CD4-positive, alpha-beta T cell treated with Interleukin-1 beta for 1 hour (primary cell): ENCODE results near the gene CALB2.
A peak's percentile ranks its signal among the peaks of the same experiment; 100 is the strongest.
"Not testable (repeated sequence)": the region's sequence is repeated elsewhere in the genome, so short reads cannot be mapped to it uniquely, and the experiment has no call there.

ENCODE experiments used
- DNase-seq, 2 donors: peaks; one replicate each; pipeline ENCODE4 v3.0.0-alpha.2; 2020 to 2022

The CALB2 gene

GRCh38 chr16:71358464-71358998 is at the start of gene CALB2:
TSS of gene CALB2 (plus strand) at chr16:71358723. CDS start at chr16:71358793, 70 bp downstream.
- peak; percentile 32 to 53 for DNase-seq

DNA sequence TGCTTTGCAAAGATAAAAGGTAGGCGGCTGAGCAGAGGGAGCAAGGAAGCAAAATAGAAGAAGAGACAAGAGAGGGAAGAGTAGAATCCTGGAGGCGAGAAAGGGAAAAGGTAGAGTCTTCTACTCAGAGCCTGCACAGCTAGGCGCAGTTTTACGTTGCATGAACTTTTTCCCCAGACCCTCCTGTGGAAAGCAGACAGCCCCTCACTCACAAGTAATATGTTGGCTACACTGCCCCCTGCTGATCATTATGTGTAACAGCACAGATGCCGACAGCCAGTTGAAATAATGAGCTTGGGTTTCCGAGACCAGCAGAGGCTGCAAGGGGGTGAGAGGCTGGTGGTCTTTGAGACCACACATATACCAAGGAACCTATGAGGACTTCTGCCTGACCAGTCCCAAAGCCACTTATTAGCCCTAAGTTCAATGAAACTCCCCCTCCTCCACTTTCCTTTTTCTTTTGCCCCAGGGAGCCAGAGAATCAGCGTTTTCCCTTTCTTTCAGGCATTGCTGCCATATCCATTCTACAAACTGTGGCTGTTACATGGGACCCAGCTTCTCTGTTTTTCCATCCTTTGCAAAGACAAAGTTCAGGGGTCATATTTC is 46.9 kb upstream of the CALB2 start:
- DNase-seq: peak; percentile 4 to 34

- not testable (repeated sequence) for DNase-seq
These were observed 44.9 kb upstream of the CALB2 start for GRCh38 chr16:71313591-71313990.

DNA sequence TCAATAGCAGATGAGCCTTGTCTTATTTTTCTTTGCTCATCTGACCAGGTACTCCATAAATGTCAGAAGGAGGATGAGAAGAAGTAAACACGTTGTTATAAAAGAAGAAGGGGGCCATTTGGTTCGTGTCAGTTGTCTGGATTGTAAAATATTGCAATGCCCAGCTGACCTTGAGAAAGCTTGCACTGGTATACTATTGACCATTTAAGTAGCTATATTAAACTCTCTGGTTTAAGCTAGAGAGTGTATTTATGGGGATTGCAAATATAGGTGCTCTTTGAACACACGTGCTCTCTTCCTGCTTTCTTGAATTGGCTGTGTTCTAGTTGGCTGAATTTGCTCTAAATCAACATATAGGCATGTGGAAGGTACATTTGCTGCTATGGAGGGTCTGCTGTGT is 43.3 kb upstream of the CALB2 start:
- no peak for DNase-seq

- no peak for DNase-seq
These were observed 38.5 kb upstream of the CALB2 start for GRCh38 chr16:71319999-71320398.

DNA sequence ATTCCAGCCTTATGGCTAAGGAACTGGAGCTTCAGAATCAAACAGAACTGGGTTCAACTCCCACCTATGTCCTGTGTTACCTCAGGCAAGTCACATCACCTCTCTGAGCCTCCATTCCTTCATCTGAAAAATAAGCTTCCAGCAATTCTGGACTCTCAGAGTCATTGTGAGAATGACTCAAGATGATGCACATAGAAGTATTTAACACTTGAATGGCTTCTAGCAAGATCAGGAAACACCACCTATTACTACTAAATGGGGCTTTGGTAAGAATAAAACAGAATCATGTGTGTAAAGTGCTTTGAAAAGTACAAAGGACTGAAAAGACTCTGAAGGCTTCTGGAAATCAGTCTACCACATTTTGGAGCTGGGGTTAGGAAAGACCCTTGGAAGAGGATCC is 30.8 kb upstream of the CALB2 start:
- no peak for DNase-seq

DNA sequence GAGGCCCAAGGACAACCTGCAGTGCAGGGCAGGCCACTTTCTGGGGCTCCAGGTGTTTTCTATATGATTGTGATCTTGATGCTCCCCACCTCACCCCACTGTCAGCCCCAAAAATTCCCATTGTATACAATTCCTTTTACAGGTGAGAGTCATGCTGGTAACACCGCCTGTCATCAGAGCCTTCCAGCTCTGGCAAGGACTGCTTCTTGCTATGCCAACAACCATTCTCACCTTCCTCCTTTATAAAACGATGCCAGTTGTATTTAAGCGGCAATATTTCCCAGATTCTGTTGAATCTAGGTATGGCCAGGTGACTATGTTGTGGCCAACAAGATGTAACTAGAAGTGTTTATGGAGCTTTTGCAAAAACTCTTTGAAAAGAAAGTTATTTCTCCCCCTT is 30.4 kb upstream of the CALB2 start:
- DNase-seq: no peak

GRCh38 chr16:71337631-71338030 is 20.9 kb upstream of the CALB2 start:
- DNase-seq: no peak

DNA sequence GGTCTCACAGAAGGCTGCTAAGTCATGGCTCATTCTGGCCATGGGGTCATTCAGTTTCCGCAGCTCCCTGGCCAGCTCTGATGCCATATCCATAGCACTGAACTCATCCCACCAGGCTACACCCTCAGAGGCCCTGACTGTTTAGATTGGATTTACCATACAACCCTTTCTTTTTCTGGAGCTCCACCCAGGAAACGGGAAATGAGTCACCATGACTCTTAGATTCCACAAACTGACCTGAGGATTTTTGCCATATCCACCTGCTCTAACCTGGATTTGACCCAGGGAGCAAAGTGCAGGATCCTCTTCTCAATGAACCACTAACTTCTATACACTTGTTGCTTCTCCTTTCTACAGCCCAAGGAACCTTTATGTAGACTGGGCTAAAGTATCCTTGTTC is 20.3 kb upstream of the CALB2 start:
- DNase-seq: no peak

GRCh38 chr16:71338632-71339031 is 19.9 kb upstream of the CALB2 start:
- DNase-seq: no peak

DNA sequence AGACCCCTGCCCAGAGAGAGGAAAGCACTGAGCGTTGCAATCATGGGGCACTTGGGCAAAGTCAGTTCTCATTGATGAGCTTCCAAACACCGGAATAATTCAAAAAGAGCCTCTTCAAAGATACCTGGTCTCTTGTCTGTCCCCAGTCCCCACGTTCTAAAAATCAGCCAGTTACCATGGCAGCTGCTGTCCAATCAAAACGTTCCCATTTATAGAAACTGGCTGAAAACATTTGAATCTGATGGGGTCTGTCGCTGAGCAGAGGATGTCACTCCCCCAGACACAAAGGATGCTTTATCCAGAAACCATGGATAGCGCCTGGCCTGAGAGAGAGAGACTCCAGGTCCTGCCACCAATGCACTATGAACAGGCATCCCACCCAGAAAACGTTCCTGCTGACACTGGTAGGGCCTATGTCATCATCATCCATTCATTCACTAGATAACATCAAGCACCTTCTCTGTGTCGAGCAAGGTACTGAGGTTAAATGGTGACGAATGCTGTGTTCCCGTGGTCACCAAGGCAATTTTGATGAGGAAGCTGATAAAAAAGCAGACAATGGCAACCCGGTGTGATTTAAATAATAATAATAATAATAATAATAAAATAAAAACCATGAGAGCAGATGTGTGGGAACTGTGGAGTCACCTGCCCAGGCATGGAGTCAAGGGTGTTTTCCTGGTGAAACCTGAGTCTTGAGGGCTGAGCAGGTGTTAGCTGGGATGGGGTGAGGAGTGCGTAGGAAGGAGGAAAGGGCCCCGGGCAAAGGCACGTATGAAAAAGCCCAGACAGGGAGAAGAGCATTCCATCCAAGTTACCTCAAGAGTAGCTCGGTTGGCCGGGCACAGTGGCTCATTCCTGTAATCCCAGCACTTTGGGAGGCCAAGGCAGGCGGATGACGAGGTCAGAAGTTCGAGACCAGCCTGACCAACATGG is 19.0 kb upstream of the CALB2 start:
- DNase-seq: no peak

- no peak for DNase-seq
These were observed 18.1 kb upstream of the CALB2 start for GRCh38 chr16:71340406-71340805.

- DNase-seq: no peak
These were observed 16.6 kb upstream of the CALB2 start for GRCh38 chr16:71341881-71342280.

DNA sequence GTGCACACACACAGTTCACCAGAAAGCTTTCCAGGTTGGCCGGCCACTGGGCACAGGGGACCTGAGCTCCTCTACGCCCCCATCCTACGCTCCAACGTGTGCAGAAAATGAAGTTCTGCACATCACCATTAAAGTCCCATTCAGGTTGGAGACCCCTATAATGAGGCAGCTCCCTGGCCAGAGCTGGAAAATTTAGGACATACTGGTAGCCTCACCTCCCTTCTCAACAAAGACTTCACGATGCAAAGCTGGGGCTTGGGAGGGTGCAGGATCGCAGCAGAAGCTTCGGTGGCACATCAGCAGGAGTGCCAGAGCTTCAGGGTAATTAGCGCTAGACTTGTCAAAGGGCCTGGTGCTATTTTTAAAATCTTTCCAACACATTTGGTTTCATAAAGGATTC is 15.4 kb upstream of the CALB2 start:
- no peak for DNase-seq

DNA sequence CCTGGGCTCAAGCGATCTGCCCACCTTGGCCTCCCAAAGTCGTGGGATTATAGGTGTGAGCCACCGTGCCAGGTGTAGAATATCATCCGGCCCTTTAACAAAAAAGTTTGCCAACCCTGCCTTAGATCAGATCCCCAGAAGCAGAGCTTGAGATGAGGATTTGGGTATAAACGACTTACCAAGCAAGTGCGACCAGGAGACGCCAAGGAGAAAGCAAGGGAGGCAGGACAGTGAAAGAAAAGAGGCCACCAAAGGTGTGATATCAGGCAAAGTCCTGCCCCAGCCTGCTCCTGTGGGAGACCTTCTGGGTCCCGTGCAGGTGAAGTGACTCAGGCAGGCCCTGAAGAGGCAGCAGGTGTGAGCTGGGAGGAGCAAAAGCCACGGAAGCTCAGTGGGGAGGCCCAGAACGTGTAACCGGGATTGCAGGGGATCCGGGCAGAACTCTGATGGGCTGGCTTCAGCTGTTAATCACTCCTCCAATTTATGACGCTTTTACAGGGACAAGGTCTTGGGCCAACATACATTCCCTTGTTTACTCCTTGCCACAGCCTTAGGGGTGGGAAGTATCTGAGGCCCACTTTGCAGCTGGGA is 14.1 kb upstream of the CALB2 start:
- no peak for DNase-seq

DNA sequence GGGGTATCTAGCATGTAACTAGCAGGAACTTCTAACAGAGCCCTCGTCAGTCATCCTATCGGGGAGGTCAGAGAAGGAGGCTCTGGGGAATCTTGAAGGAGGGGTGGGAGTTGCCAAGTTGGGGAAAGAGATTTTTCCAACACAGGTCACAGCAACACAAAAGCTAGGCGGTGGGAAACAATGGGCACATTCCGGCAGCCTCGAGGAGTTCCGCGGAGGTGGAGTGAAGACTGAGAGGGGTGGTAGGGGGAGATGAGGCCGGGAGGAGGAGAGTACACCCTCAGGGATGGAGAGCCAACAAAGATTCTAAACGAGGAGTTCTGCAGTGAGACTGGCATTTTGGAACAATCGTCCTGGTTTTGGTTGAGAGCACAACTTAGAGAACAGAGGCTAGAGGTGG is 13.5 kb upstream of the CALB2 start:
- no peak for DNase-seq

DNA sequence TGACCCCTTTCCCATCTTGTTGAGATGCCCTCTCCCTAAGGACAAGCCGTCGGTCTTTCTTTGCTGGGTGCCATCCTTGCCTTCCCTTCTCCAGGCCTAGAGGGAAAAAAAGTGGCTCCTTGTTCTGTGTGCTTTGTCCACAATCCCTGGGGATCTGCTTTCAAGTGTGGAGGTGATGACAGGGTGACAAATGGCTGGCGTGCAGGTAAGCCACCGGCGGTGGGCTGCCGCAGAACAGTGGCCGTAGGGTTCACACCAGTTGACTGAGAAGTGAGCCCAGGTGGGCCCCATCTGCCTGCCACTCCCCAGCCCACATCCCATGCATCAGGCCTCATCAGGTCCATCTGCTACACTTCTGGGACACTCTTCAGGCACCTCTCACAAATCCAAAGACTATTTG is 11.4 kb upstream of the CALB2 start:
- no peak for DNase-seq

DNA sequence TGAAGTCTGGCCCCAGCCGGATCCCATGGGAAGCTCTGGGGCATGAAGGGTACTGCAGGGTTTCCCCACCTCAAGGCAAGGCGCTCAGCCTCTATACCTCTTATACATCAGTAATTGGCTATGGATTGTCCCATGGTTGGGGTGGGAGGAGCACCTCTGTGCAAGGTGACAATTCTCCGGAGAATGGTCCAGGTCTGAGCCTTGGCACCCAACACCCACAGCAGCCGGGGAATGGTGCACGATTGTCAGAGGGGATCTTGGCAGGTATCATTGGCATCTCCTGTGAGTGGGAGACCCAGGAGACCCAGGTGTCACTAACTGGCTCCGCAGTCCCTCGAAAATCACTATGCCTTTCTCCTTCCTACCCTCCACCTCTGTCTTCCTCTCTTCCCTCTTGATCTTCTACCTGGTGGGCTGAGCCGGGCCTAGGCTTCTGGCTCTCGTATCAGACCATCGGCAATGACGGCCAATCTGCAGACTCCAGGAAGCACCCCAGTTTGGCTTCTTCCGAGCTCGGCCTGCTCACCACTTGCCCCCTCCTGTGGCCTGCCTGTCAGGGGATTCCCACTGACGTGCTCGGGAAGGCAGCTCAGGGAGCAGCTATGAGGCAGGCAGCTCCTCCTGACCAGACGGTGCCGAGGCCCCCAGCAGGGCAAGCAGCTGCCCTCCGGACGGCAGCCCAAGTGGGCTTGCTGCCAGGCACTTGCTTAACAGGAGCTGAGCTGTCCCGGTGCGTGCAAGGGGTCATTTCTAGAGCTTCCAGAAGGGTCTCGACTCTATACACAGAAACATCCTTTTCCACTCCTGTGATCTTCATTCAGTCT is 10.0 kb upstream of the CALB2 start:
- DNase-seq: no peak

DNA sequence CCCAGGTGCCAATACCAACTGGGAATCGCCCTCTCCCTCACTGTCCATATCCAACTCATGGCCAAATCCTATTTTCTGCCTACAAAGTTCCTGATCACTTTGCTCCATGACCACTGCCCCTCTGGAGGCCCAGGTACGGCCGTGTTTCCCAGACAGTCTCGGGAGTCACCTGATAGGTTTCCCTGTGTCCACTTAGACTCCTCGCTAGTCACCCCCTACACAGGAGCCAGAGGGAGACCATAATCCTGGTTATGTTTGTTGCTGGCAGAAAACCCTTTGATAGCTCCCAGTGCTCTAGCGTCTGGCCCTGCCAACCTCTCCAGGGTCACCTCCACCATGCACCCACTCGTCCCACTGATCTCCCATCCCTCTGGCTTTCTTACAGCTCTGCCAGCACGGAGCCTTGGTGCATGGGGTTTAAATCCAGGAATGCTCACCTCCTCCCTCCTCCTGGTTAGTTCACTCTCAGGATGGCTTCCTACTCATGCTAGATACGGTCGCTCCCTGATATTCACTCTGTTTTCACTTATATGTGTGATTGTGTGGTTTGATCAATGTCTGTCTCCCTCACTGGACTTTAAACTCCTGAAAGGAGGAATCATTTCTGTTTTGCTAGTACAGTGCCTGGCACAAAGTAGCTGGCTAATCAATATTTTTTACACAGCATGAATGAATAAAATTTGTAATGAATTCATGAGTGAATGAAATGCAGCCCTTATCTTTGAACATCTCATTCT is 7.5 kb upstream of the CALB2 start:
- DNase-seq: no peak

GRCh38 chr16:71351558-71351901 is 7.0 kb upstream of the CALB2 start:
- no peak for DNase-seq

DNA sequence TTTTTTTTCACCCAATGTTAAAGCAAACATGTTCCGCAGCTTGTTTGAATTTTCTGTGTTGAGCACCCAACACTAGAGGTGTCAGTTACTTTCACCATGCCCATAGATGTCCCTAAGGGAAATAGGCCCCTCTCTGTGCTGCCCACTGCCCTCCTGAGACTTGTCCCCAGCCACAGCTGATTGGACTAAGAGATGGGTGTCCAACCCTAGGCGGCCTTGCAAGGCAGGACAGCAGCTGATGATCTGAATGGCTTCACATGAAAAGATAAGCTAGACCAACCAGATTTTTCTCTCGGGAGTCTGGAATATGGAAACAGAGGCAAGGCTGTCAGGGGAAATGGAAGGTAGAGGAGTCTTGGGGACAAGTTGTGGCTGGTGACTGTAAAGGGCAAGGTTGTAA is 6.1 kb upstream of the CALB2 start:
- DNase-seq: no peak

GRCh38 chr16:71352963-71353460 is 5.5 kb upstream of the CALB2 start:
- no peak for DNase-seq
